22Rv1 (cell line): ENCODE measurements around the gene DDB1.

ENCODE experiments used
- ZFX ChIP-seq: fragments of 450-650 bp; IDR thresholded peaks from 2 replicates; pipeline ENCODE4 v1.6.1; 2017; ENCODE audit warnings: antibody characterized with exemption, borderline replicate concordance
- TF ChIP-seq, protein P1 (sequence below): fragments of 450-650 bp; IDR thresholded peaks from 2 replicates; pipeline ENCODE4 v1.5.1; 2017; ENCODE audit warnings: mild to moderate bottlenecking

- TF ChIP-seq, protein P1, sequence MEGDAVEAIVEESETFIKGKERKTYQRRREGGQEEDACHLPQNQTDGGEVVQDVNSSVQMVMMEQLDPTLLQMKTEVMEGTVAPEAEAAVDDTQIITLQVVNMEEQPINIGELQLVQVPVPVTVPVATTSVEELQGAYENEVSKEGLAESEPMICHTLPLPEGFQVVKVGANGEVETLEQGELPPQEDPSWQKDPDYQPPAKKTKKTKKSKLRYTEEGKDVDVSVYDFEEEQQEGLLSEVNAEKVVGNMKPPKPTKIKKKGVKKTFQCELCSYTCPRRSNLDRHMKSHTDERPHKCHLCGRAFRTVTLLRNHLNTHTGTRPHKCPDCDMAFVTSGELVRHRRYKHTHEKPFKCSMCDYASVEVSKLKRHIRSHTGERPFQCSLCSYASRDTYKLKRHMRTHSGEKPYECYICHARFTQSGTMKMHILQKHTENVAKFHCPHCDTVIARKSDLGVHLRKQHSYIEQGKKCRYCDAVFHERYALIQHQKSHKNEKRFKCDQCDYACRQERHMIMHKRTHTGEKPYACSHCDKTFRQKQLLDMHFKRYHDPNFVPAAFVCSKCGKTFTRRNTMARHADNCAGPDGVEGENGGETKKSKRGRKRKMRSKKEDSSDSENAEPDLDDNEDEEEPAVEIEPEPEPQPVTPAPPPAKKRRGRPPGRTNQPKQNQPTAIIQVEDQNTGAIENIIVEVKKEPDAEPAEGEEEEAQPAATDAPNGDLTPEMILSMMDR: no peak
- TF ChIP-seq ZFX: no peak
Observed at GRCh38 chr11:61345954-61346843, 13.3 kb upstream of the DDB1 start.
